IPS-18a (cell line): ENCODE results near the gene GPR146.

Experiments used
- H3K27ac ChIP-seq: one replicate; pipeline ENCODE4 v1.5.1; 2013; ENCODE audit warnings: low read length
- H3K27me3 ChIP-seq: one replicate; pipeline ENCODE4 v1.6.1; 2013; ENCODE audit warnings: mild to moderate bottlenecking, low read length; ENCODE audit not compliant: control insufficient read depth, insufficient read depth
- H3K36me3 ChIP-seq: one replicate; pipeline ENCODE4 v1.6.1; 2013; ENCODE audit warnings: low read depth, low read length; ENCODE audit not compliant: control insufficient read depth
- H3K4me1 ChIP-seq: one replicate; pipeline ENCODE4 v1.6.1; 2013; ENCODE audit warnings: low read depth, low read length; ENCODE audit not compliant: control insufficient read depth
- H3K4me3 ChIP-seq: one replicate; pipeline ENCODE4 v1.5.1; 2013; ENCODE audit warnings: low read length
- H3K9ac ChIP-seq: one replicate; pipeline ENCODE4 v1.6.1; 2013; ENCODE audit warnings: mild to moderate bottlenecking, low read length, moderate library complexity
- H3K9me3 ChIP-seq: one replicate; pipeline ENCODE4 v1.6.1; 2013; ENCODE audit warnings: low read depth, low read length; ENCODE audit not compliant: control insufficient read depth

Gene GPR146

GRCh38 chr7:1098243-1099153 lies 54.2 kb downstream of the GPR146 start:
- H3K9ac ChIP-seq: no peak overlapping the region
- no peak overlapping the region for H3K4me3 ChIP-seq
- H3K9me3 ChIP-seq: no peaks in the 10 kb centered on the region
- H3K27me3 ChIP-seq: no peaks in the 10 kb centered on the region
- no peaks in the 10 kb centered on the region for H3K4me1 ChIP-seq
- no peak overlapping the region for H3K27ac ChIP-seq
- no peaks in the 10 kb centered on the region for H3K36me3 ChIP-seq

GRCh38 chr7:1099154-1099542 lies 54.8 kb downstream of the GPR146 start:
- Histone ChIP-seq H3K9me3 (no peaks in the 10 kb centered on the region), H3K36me3 (no peaks in the 10 kb centered on the region), H3K4me1 (no peaks in the 10 kb centered on the region), H3K27me3 (no peaks in the 10 kb centered on the region), H3K9ac (no peak overlapping the region), H3K27ac (no peak overlapping the region), H3K4me3 (no peak overlapping the region)

GRCh38 chr7:1099637-1100036 lies 55.3 kb downstream of the GPR146 start:
- Histone ChIP-seq H3K36me3 (no peaks in the 10 kb centered on the region), H3K4me1 (no peaks in the 10 kb centered on the region), H3K9ac (no peak overlapping the region), H3K9me3 (no peaks in the 10 kb centered on the region), H3K27ac (no peak overlapping the region), H3K4me3 (no peak overlapping the region), H3K27me3 (no peaks in the 10 kb centered on the region)

GRCh38 chr7:1100386-1100785 lies 56.0 kb downstream of the GPR146 start:
- Histone ChIP-seq H3K4me3 (no peak overlapping the region), H3K4me1 (no peaks in the 10 kb centered on the region), H3K9me3 (no peaks in the 10 kb centered on the region), H3K27ac (no peak overlapping the region), H3K36me3 (no peaks in the 10 kb centered on the region), H3K9ac (no peak overlapping the region), H3K27me3 (no peaks in the 10 kb centered on the region)

GRCh38 chr7:1100834-1101562 lies 56.7 kb downstream of the GPR146 start:
- H3K27ac ChIP-seq: no peak overlapping the region
- H3K27me3 ChIP-seq: no peaks in the 10 kb centered on the region
- no peaks in the 10 kb centered on the region for H3K36me3 ChIP-seq
- no peaks in the 10 kb centered on the region for H3K4me1 ChIP-seq
- no peak overlapping the region for H3K9ac ChIP-seq
- no peak overlapping the region for H3K4me3 ChIP-seq
- H3K9me3 ChIP-seq: no peaks in the 10 kb centered on the region

GRCh38 chr7:1101563-1102431 lies 57.5 kb downstream of the GPR146 start:
- Histone ChIP-seq H3K4me1 (no peaks in the 10 kb centered on the region), H3K9ac (no peak overlapping the region)

GRCh38 chr7:1103009-1103788 lies 58.9 kb downstream of the GPR146 start:
- H3K27me3 ChIP-seq: no peaks in the 10 kb centered on the region
- H3K27ac ChIP-seq: no peak overlapping the region
- H3K9me3 ChIP-seq: no peaks in the 10 kb centered on the region
- no peaks in the 10 kb centered on the region for H3K36me3 ChIP-seq
- no peaks in the 10 kb centered on the region for H3K4me1 ChIP-seq
- H3K9ac ChIP-seq: no peak overlapping the region
- no peak overlapping the region for H3K4me3 ChIP-seq

More at GRCh38 chr7:1101563-1102431, 57.5 kb downstream of the GPR146 start:
- Histone ChIP-seq H3K4me3 (no peak overlapping the region), H3K36me3 (no peaks in the 10 kb centered on the region), H3K9me3 (no peaks in the 10 kb centered on the region), H3K27me3 (no peaks in the 10 kb centered on the region), H3K27ac (no peak overlapping the region)

GRCh38 chr7:1103789-1104515 lies 59.6 kb downstream of the GPR146 start:
- Histone ChIP-seq H3K4me1 (no peaks in the 10 kb centered on the region), H3K27ac (no peak overlapping the region)

GRCh38 chr7:1104516-1105179 lies 60.3 kb downstream of the GPR146 start:
- no peaks in the 10 kb centered on the region for H3K27me3 ChIP-seq
- no peaks in the 10 kb centered on the region for H3K9me3 ChIP-seq
- H3K9ac ChIP-seq: no peak overlapping the region
- no peaks in the 10 kb centered on the region for H3K36me3 ChIP-seq
- H3K4me1 ChIP-seq: no peaks in the 10 kb centered on the region
- H3K4me3 ChIP-seq: no peak overlapping the region
- no peak overlapping the region for H3K27ac ChIP-seq

More at GRCh38 chr7:1103789-1104515, 59.6 kb downstream of the GPR146 start:
- Histone ChIP-seq H3K36me3 (no peaks in the 10 kb centered on the region), H3K4me3 (no peak overlapping the region), H3K27me3 (no peaks in the 10 kb centered on the region), H3K9me3 (no peaks in the 10 kb centered on the region), H3K9ac (no peak overlapping the region)

- no peaks in the 10 kb centered on the region for H3K36me3 ChIP-seq
- H3K9ac ChIP-seq: no peak overlapping the region
- no peaks in the 10 kb centered on the region for H3K9me3 ChIP-seq
- no peak overlapping the region for H3K4me3 ChIP-seq
- H3K27me3 ChIP-seq: no peaks in the 10 kb centered on the region
- H3K4me1 ChIP-seq: no peaks in the 10 kb centered on the region
- no peak overlapping the region for H3K27ac ChIP-seq
Observed at GRCh38 chr7:1105189-1105588, 60.8 kb downstream of the GPR146 start.
